HG02678 (cell line): ENCODE measurements around the gene FLT1.
A peak's percentile ranks its signal among the peaks of the same experiment; 100 is the strongest.

Source experiments
- ATAC-seq: cut with Tn5 transposase; IDR thresholded peaks from one replicate; pipeline ENCODE4 v1.9.1; 2021; ENCODE audit warnings: mild to moderate bottlenecking, moderate library complexity; ENCODE audit not compliant: unreplicated experiment

Gene FLT1

DNA sequence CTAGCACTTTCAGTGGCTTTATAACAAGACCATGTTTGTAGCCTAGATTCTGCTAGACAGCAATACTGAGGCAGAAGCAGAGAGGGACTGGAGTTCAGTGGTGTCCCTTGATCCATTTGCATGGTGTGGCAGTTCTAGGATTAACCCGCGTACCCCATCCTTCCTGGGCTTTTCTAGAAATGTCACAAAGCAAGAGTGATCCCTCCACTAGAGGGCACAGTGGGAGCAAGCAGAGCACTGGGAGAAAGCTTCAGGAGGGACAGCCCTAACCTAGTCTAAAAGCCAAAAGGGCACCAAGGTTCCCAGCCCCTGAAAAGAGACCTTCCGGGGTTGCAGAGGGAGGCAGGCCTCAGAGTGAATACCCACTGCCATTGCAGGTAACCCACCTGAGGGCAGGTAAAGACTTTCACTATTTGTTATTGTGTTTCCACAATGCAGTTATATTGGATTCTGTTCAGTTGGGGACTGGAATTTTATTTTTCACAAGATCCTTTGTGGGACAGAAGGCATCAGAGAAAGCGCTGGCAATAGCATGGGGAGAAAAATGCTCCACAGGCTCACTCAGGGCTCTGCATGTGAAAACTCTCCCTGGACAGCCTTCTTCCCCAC lies 170.6 kb downstream of the FLT1 start:
- ATAC-seq: peak; percentile 62

DNA sequence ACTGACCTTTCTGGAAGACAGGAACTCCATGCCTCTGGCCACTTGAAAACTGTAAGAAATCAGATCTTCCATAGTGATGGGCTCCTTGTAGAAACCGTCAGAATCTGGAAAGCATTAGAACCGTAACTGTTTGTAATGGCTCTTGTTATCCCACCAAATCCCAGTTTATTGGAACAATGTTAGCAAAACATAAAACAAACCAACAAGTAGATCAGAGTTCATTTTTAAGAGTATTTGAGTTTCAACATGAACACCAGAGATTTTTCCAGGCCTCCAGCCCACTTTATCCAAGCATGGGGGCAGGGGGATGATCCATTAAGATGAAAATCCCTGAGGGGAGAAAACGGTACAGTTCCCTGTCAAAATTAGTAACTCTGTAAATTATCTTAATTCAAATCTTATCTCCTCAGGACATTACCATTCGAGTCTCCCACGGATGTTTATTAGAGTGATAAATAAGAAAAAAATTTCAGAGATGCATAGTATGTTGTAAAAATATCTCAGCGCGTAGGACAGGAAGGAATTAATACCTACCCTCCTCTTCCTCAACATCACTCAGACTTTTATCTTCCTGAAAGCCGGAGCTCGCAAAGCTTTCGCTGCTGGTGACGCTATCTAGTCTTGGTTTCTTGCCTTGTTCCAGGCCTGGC lies 172.5 kb downstream of the FLT1 start:
- ATAC-seq: no peak

DNA sequence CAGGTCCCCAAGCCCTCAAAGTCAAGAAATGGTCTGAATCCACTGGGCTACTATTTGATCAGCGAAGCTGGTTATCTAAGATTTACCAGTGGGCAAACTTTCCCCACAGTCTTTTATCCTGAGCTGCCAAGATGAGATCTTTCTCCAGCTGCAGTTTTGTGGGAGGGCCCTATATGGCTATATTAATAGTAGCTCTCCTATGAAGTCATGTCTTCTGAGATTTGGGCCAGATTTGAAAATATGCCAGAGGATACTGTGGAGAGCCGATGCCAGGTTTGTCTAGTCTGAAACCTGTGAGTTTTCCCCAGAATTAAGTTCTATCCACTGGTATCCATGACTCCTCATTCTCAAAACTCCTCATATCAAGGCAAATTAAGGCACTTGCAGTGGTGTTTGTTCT lies 173.2 kb downstream of the FLT1 start:
- no peak for ATAC-seq

DNA sequence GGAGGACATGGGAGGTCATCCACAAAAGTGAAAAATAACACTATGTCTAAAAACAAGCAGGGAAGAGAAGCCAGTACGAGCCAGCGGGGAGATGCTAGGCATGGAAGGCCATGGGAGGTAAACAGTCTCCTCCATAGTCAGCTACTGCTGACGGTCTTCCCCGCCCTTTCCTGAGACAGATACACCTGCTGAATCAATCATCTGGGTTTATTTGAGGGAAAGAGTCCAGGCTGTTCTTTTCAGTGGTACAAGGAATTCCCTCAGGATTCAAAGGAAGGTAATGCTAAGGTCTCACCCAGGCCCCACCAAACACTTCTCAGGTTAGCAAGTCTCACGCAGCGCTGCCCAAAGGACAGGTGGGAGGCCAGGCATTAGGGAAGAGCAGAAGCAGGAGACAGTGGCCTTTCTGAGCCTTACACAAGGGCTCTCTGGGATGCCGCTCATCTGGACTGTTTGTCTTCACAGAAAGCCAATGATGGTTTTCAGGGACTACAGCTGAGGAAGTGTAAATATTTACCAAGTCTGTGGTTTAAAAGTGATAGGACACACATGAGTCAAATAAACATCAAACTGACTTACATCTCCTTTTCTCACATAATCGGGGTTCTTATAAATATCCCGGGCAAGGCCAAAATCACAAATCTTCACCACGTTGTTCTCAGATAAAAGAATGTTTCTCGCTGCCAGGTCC lies 173.9 kb downstream of the FLT1 start:
- ATAC-seq: no peak

DNA sequence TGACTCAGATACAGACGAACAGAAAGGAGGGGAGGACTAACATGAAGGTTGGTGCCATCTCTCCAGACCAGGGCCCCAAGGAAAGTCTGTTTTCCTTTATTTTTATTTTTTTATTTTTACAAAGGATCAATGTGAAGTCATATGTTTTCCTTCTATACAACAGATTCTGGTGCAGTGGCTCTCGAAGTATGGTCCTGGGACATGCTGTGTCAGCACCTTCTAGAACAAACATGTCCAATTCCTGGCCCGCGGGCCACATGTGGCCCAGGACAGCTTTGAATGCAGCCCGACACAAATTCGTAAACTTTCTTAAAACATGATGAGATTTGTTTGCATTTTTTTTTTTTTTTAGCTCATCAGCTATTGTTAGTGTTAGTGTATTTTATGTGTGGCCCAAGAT lies 174.7 kb downstream of the FLT1 start:
- ATAC-seq: no peak

DNA sequence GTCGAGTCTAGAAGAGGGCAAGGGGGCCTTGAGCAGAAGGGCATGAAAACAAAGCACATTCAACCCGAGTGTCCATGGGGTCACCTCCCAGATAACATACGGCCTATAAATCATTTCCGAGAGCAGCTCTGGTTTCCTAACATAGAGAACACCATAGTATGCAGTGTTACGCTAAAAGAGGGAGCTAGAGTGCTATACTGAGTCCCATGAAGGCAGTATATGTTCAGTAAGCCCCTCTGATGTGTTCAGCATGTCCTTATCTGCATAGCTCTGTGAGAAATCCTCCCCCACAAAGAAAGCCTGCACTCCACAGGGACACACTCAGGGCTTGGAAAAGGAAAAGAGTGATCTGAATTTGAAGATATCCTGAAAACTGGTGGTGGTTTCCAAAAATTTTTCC lies 175.4 kb downstream of the FLT1 start:
- ATAC-seq: no peak

DNA sequence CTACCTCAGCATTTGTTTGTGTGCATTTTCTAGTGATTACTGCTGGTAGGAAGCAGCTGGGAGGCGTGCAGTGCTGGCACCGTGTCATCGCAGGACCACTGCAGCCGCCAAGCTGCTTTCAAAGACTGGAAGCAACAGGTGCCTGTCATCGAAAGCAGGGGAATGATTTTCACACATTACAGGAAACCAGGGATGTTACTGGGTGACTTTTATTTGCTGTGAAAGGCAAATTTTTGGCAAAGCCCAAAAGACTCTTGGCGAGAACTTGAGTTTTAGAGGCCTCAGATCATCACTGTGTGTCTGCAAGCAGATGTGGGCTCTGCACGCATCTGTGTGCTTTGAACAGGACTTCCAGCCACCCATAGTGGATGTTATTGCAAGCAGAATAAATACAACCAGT lies 176.4 kb downstream of the FLT1 start:
- ATAC-seq: no peak

DNA sequence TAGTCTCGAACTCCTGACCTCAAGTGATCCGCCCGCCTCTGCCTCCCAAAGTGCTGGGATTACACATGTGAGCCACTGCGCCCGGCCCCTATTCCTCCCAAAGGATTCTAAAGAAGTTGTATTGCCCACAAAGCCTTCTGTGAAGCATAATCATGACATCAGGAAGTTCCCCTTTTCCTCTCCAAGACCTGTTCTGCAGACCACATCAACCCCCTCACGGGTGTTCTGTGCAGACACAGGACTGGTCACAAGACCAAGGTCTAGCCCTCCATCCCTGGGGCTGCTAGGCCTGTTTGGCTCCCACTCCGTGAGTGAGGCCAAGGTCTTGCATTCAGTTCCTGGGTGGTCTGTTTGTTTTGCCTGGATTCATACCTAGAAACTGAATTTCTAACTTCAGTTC lies 178.1 kb downstream of the FLT1 start:
- ATAC-seq: no peak

DNA sequence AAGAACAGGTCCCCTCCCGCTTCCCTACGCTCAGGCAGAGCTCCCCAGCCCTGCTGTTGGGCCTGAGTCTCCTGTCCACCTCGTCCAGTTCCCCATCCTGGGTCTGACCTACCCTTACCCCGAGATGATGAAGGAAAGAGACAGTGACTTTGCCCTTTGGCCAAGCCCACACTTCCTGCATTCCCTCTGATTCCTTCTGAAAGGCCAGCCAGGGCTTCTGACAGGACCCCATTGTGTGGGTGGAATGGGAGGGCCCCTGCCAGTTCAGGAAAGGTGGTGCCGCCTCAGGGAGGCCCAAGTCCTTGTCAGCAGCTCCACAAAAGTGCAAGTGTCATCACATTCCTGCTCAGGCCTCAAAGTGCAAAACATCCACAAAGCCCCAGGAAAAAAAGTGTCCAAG lies 178.8 kb downstream of the FLT1 start:
- ATAC-seq: no peak

DNA sequence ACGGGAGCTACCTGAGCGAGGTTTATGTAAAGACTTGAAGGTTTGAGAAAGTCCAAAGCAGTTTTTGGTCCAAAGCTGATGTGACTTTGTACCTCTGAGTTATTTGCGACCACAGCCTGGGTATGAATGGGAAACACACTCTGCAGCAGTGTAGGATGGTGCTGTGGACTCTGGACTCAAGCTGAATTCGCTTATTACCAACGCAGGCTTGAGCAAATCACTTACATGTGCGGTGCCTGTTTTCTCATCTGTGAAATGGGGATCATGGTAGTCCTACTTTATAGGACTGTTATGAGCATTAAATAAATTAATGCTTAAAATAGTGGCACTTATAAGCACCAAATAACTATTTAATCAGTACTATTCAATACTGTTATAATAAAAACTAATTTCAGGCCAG lies 180.0 kb downstream of the FLT1 start:
- ATAC-seq: no peak

DNA sequence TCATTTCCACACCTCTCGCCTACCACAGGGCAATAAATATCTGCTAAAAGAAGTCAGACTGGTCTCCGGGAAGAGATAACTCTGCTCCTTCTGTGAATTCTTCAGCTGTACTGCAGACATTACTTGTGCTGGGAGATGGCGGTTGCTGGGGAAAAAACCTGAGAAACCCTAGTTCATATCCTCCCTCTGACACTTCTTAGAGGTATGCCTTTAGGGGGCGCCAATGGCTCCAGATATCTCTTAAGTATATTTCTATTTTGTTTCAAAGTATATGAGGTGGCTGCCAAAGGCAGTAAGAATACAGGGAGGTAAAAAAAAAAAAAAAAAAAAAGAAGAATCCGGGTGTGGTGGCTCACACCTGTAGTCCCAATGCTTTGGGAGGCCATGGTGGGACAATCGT lies 181.3 kb downstream of the FLT1 start:
- ATAC-seq: no peak

DNA sequence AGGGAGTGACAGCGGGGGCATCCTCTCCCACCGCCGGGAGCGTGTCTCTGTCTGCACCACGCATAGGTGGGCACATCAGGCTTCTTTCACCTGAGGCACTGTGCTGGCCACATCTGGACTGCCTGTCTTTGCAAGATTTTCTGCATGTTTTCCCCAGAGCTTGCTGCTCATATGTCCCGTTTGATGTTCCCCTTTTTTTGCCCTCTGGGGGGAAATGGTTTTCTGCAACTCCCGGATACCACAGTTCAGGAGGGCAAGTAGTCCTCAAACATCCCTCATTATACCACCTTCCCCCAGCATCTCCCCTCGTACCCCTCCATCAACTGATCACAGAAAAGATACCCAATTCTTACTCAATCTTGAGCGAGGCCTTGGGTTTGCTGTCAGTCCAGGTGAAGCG lies 188.6 kb downstream of the FLT1 start:
- ATAC-seq: no peak

DNA sequence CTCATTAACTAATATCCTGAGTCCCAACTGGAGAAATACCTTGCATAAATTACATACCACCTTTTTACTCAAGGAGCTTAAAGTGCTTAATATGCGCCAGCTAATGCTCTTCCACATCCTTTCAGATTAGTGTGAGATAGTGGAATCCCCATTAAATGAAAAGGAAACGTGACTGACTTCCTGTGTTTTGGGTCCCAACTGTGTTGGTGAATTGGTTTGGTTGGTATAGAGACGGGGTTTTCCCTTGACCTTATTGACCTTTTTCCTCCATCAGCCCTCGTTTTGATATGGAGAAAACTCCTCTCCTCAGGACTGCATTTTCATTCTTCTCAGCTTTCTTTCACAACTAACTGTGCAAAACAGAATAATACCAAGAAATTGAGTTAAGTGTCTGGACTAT lies 193.1 kb downstream of the FLT1 start:
- no peak for ATAC-seq

DNA sequence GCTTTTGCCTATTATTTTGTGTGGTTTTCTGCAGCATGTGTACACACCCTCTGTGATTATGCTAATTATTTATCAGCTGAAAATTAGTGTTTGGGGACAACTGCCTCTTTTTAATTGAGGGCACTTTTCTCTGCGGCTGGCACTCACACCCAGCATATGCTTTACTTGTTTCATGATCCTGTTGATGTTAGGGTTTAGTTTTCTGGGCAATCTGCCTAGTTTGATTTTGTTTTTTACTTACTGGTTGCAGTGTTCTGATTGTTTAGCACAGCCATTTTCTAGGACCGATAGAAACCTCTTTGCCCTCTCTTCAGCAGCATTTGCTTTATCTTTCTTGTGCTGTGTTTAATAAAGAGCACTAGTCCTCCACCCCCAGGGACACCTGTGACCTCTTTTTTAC lies 195.0 kb downstream of the FLT1 start:
- no peak for ATAC-seq

DNA sequence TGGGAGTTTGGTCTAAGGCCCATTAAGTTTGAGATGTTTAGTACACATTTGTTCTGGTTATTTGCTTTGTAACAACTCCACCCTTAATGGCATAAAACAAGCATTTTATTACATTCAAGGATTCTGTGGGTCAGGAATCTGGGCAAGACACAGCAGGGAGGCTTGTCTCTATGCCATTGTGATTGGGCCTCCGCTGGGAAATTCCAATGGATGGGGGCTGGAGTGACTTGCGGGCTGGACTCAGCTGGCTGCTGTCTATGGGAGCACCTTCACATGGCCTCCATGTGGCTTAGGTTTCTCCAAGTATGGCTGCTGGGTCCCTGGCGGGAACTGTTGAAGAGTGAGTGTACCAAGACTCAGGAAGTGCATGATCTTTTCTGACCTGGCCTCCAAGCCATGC lies 197.6 kb downstream of the FLT1 start:
- no peak for ATAC-seq

DNA sequence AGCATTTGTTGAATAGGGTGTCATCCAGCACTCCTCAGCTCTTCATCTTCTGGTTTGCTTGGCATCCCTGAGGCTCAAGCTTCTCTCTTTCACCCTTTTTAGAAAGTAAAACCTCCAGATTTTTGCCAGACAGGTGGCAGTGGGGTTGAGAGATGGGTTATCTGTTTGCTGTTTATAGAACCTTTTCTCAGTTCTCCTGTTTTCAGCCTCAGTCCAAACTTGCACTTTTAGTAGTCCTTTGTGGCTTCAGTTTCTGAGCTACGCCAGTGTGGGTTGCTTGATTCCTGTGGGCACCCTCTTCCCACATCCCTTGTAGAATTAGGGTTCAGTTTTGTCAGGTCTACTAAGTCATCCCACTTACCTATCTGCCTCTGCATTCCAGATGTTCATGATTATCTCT lies 208.7 kb downstream of the FLT1 start:
- peak; percentile 59 for ATAC-seq

DNA sequence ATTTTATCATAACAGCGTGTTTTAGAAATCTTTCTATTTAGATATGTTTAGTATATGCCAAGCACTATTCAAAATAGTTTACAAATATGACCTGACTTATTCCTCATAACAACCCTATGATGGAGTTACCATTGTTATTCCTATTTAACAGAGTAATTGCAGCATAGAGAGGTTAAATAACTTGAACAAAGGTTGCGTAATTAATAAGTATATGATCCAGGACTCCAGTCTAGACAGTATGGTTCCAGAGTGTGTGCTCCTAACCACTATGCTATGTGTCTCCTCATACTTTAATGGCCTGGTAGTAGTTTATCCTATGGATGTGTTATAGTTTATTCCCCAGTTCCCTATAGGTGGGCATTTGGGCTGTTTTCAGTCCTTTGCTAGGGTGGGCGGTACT lies 211.3 kb downstream of the FLT1 start:
- no peak for ATAC-seq

DNA sequence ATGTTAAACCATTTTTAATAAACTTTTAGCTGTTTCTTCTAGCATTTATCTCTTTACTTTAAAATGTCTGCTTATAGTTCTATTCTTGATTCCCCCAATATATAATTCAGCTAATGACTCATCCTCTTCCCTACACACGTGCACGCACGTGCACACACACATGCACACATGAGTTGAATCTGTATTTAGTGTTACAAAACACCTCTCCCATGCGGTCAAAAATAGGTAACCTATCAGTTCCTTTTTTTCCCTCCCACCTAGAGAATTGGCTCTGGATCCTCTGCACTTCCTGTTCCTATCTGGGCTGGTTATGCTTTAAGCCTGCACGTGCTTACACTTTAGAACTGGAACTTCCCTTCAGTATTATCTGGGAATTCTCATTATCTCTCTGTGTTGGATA lies 212.5 kb downstream of the FLT1 start:
- ATAC-seq: peak; percentile 52

DNA sequence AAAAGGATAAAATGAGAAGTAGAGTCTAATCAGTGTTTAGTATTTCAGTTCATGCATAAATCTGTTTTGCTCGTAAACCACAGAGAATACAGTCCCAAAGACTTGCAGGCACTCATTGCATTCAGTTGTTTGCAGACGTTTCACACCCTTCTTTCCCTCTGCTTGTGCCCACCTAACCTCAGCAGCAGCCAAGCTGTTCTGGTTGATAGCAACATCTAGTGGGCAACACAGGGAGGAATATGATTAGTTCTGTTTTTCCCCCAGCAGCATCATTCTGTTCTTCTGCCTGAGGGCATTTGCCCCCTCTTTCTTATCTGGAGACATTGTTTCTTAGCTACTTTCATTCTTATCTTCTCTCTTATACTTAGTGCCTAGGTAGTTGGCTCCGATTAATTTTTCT lies 221.0 kb downstream of the FLT1 start:
- no peak for ATAC-seq

DNA sequence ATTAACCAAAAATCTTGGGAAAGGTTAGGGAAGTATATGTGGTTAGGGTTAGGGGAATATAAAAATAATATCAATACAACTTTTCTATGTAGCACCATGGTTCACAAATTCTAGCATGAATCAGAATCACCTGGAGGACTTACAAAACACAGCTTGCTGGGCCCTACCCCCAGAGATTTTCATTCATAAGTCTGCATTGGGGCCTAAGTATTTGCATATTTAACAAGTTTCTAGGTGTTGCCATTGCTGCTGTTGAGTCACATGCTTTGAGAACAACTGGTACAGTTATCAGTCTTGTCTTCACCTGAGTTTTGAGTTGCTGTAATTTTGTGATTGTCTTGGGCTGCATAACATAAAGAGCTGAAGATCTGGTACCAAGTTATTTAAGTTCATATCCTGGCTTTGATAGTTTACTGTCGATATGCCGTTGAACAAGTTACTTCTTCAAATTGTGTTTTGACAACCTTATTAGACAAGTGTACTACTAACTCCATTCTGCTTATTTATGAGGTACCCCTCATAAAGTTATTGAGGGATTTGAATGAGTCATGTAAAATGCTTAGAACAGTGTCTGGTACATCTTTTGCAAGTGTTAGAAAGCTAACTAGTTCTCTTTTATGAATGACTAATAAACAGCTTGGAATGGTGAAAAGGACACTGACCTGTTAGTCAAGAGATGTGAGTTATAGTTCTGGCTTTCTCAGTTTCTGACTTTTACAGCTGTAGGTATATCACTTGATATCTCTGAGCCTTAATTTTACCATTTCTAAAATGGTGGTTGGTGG lies 223.7 kb downstream of the FLT1 start:
- no peak for ATAC-seq

DNA sequence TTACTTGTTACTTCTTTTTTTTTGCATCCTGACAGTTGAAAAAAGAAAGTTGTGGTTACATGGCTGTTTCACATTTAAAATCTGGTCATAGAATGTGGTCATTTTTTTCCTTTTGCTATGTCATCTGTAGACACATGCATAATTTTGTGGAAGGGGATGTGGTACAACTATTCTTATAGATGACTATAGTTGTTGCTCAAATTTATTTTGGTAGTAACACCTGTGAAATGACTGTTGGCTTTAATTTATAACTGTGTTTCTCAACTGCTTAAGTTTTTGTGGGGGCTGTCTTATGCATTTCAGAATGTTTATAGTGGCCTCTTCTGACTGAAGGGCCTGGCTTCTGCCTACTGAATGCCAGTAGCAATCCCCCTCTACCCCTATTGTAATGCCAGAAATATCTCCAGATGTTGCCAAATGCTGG lies 226.1 kb downstream of the FLT1 start:
- peak; percentile 98 for ATAC-seq

DNA sequence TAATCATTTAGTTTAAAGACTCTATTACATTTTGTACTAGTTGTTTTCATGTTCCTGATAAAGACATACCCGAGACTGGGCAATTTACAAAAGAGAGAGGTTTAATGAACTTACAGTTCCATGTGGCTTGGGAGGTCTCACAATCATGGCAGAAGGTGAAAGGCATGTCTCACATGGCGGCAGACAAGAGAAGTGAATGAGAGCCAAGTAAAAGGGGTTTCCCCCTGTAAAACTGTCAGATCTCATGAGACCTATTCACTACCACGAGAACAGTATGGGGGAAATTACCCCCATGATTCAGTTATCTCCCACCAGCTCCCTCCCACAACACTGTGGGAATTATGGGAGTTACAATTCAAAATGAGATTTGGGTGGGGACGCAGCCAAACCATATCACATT lies 227.4 kb downstream of the FLT1 start:
- no peak for ATAC-seq
